HEK293 (cell line): ENCODE results near the gene GRAMD4.

ENCODE experiments used
- ATF2 ChIP-seq: fragments of 450-650 bp; formaldehyde crosslinking; IDR thresholded peaks from 2 replicates; pipeline ENCODE4 v1.5.1; 2016; ENCODE audit warnings: missing biosample characterization, missing genetic modification characterization, low read depth
- CTCF ChIP-seq: fragments of 450-650 bp; formaldehyde crosslinking; IDR thresholded peaks from 2 replicates; pipeline ENCODE4 v1.5.1; 2016; ENCODE audit warnings: missing biosample characterization, missing genetic modification characterization
- IKZF3 ChIP-seq: fragments of 450-650 bp; IDR thresholded peaks from 2 replicates; pipeline ENCODE4 v1.5.0; 2018; ENCODE audit warnings: missing biosample characterization, mild to moderate bottlenecking, missing genetic modification characterization, moderate library complexity
- KLF16 ChIP-seq: fragments of 450-650 bp; formaldehyde crosslinking; IDR thresholded peaks from 2 replicates; pipeline ENCODE4 v1.5.1; 2017; ENCODE audit warnings: missing biosample characterization, missing genetic modification characterization
- PRDM10 ChIP-seq: fragments of 450-650 bp; formaldehyde crosslinking; IDR thresholded peaks from 2 replicates; pipeline ENCODE4 v1.5.1; 2016; ENCODE audit warnings: missing biosample characterization, missing genetic modification characterization
- REST ChIP-seq: fragments of 450-650 bp; formaldehyde crosslinking; IDR thresholded peaks from 2 replicates; pipeline ENCODE4 v1.5.1; 2016; ENCODE audit warnings: missing biosample characterization, missing genetic modification characterization
- TCF7L2 ChIP-seq: IDR thresholded peaks from 2 replicates; pipeline ENCODE4 v1.6.1; 2011; ENCODE audit warnings: low read depth, mild to moderate bottlenecking, inconsistent platforms, low read length, moderate library complexity, borderline replicate concordance
- ZBTB10 ChIP-seq: fragments of 450-650 bp; formaldehyde crosslinking; IDR thresholded peaks from 2 replicates; pipeline ENCODE4 v1.5.1; 2016; ENCODE audit warnings: missing biosample characterization, missing genetic modification characterization
- ZBTB49 ChIP-seq: fragments of 450-650 bp; formaldehyde crosslinking; IDR thresholded peaks from 2 replicates; pipeline ENCODE4 v1.5.1; 2016; ENCODE audit warnings: missing biosample characterization, missing genetic modification characterization, low read depth
- ZFHX2 ChIP-seq: fragments of 450-650 bp; formaldehyde crosslinking; conservative IDR thresholded peaks from 2 replicates; pipeline ENCODE4 v1.5.1; 2016; ENCODE audit warnings: missing biosample characterization, missing genetic modification characterization
- ZNF214 ChIP-seq: fragments of 450-650 bp; formaldehyde crosslinking; IDR thresholded peaks from 2 replicates; pipeline ENCODE4 v1.5.1; 2017; ENCODE audit warnings: missing biosample characterization, mild to moderate bottlenecking, missing genetic modification characterization, borderline replicate concordance
- ZNF558 ChIP-seq: fragments of 450-650 bp; formaldehyde crosslinking; IDR thresholded peaks from 2 replicates; pipeline ENCODE4 v1.5.1; 2016; ENCODE audit warnings: missing biosample characterization, missing genetic modification characterization
- ZNF580 ChIP-seq: fragments of 450-650 bp; formaldehyde crosslinking; IDR thresholded peaks from 2 replicates; pipeline ENCODE4 v1.5.1; 2016; ENCODE audit warnings: missing biosample characterization, missing genetic modification characterization
- ZNF585B ChIP-seq: fragments of 450-650 bp; formaldehyde crosslinking; IDR thresholded peaks from 2 replicates; pipeline ENCODE4 v1.5.1; 2016; ENCODE audit warnings: missing biosample characterization, missing genetic modification characterization

- TF ChIP-seq REST (tag by site-specific recombination) (no peak), CTCF (tag by site-specific recombination) (no peak), ZNF558 (tag by site-specific recombination) (no peak), ZNF580 (tag by site-specific recombination) (no peak), ATF2 (tag by site-specific recombination) (no peak), ZNF214 (tag by site-specific recombination) (no peak), TCF7L2 (no peak), ZFHX2 (tag by site-specific recombination) (no peak), ZBTB49 (tag by site-specific recombination) (no peak), ZNF585B (tag by site-specific recombination) (no peak), PRDM10 (tag by site-specific recombination) (no peak), ZBTB10 (tag by site-specific recombination) (no peak), KLF16 (tag by site-specific recombination) (no peak), IKZF3 (tag by site-specific recombination) (no peak)
Measured at GRCh38 chr22:46654927-46655595, 34.9 kb downstream of the GRAMD4 start.
